Measurements from ENCODE around the gene CTTNBP2NL.
"Not testable (repeated sequence)": the region's sequence is repeated elsewhere in the genome, so short reads cannot be mapped to it uniquely, and the experiment has no call there.

Gene CTTNBP2NL

DNA sequence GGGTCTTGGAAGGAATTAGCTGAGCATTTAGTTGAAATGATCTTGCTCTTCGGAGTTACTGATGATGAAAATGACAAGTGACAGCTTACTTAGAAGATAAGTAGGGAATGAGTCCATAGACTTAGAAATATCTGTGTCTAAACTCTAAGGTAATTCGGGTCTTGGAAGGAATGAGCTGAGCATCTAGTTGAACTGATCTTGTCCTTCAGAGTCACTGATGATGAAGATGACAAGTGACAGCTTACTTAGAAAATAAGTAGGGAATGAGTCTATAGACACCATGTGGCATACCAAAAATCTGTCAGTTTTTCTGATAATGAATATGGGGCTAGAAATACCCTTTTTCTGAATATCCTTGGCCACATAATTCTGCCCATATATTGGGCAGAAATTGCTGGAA, 14.7 kb downstream of the CTTNBP2NL start:
- TF ChIP-seq, protein P1, sequence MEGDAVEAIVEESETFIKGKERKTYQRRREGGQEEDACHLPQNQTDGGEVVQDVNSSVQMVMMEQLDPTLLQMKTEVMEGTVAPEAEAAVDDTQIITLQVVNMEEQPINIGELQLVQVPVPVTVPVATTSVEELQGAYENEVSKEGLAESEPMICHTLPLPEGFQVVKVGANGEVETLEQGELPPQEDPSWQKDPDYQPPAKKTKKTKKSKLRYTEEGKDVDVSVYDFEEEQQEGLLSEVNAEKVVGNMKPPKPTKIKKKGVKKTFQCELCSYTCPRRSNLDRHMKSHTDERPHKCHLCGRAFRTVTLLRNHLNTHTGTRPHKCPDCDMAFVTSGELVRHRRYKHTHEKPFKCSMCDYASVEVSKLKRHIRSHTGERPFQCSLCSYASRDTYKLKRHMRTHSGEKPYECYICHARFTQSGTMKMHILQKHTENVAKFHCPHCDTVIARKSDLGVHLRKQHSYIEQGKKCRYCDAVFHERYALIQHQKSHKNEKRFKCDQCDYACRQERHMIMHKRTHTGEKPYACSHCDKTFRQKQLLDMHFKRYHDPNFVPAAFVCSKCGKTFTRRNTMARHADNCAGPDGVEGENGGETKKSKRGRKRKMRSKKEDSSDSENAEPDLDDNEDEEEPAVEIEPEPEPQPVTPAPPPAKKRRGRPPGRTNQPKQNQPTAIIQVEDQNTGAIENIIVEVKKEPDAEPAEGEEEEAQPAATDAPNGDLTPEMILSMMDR (IDR thresholded peaks at IDR 0.05; ENCODE audit: extremely low read depth, missing control alignments), result no peak
- no peak for DNase-seq (ENCODE audit: low spot score)

DNA sequence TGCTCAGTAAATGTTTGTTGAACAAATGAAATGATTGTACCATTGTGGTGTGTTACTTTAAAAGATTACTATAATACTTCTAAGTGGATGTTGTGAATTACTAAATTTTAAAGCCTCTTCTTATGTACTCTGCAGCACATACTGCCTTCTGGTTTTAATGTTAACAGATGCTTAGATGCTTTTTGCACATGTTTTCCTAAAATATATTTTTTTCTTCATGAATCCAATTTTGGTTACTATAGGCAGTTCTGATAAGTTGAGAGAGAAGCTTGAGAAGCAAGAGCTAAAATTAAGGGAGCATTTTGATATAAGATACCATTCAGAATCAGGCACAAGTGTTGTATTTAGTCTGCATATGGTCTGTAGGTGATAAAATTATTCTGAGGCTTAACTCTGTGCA, 21.3 kb downstream of the CTTNBP2NL start:
- no peak for DNase-seq (ENCODE audit: low spot score)
- TF ChIP-seq, protein P1 (IDR thresholded peaks at IDR 0.05; ENCODE audit: extremely low read depth, missing control alignments), result no peak

- TF ChIP-seq, protein P1 (IDR thresholded peaks at IDR 0.05; ENCODE audit: extremely low read depth, missing control alignments), result no peak
These were observed 22.3 kb downstream of the CTTNBP2NL start for GRCh38 chr1:112418099-112418892.

GRCh38 chr1:112423207-112423606, 27.2 kb downstream of the CTTNBP2NL start:
- TF ChIP-seq, protein P1 (IDR thresholded peaks at IDR 0.05; ENCODE audit: extremely low read depth, missing control alignments), result no peak

More at GRCh38 chr1:112418099-112418892, 22.3 kb downstream of the CTTNBP2NL start:
- no peak for DNase-seq (ENCODE audit: low spot score)

GRCh38 chr1:112423666-112424065, 27.7 kb downstream of the CTTNBP2NL start:
- DNase-seq (ENCODE audit: low spot score), result not testable (repeated sequence)

More at GRCh38 chr1:112423207-112423606, 27.2 kb downstream of the CTTNBP2NL start:
- no peak for DNase-seq (ENCODE audit: low spot score)

GRCh38 chr1:112429749-112430148, 33.7 kb downstream of the CTTNBP2NL start:
- DNase-seq (ENCODE audit: low spot score), result no peak
- TF ChIP-seq, protein P1 (IDR thresholded peaks at IDR 0.05; ENCODE audit: extremely low read depth, missing control alignments), result no peak

- TF ChIP-seq, protein P1 (IDR thresholded peaks at IDR 0.05; ENCODE audit: extremely low read depth, missing control alignments), result no peak
- DNase-seq (ENCODE audit: low spot score), result no peak
These were observed 35.0 kb downstream of the CTTNBP2NL start for GRCh38 chr1:112431038-112431437.

DNA sequence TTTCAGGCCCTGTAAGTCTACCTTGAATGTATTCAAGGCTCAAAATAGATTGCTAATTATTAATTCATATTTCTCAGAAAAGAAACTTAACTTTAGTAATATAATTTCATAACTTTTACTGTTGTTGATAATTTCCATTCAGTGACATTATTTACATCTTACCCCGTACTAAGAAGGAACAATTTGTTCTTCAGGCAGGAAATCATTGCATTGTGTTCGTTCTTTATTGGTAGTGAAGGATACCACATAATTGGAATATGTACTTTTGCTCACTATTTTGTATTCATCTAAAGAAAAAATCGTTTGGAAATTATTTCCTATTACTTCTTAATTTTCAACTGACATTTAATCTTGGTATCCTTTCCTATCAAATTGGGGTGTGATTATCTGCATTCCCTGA, 39.4 kb downstream of the CTTNBP2NL start:
- no peak for DNase-seq (ENCODE audit: low spot score)
- TF ChIP-seq, protein P1 (IDR thresholded peaks at IDR 0.05; ENCODE audit: extremely low read depth, missing control alignments), result no peak
